Transverse colon (tissue), 4 donors: ENCODE data around the gene MIF. TPM values are rescaled to one million over a fixed set of nuclear protein-coding genes. Genes with fewer than 3 reads are reported as not detected.
"Not testable (repeated sequence)": the region's sequence is repeated elsewhere in the genome, so short reads cannot be mapped to it uniquely, and the experiment has no call there.

Source experiments
- DNase-seq: peaks from one replicate; pipeline ENCODE4 v3.0.0-alpha.2; 2019
- H3K27ac ChIP-seq, 4 donors: fragments of 200-600 bp; sonication (generic); 2 replicates each; pipeline ENCODE4 v1.5.1; 2016 to 2018; ENCODE audit warnings: inconsistent platforms in 4 of 4
- H3K27me3 ChIP-seq: fragments of 200-600 bp; sonication (generic); 2 replicates; pipeline ENCODE4 v1.5.1; 2017; ENCODE audit warnings: inconsistent platforms
- H3K36me3 ChIP-seq, 4 donors: fragments of 200-600 bp; sonication (generic); 2 replicates each; pipeline ENCODE4 v1.5.1; 2017 to 2019; ENCODE audit warnings: inconsistent platforms in 4 of 4
- H3K4me1 ChIP-seq, 4 donors: fragments of 200-600 bp; sonication (generic); 2 replicates each; pipeline ENCODE4 v1.5.1; 2017 to 2020; ENCODE audit warnings: inconsistent platforms in 4 of 4
- H3K4me3 ChIP-seq, 4 donors: fragments of 200-600 bp; sonication (generic); 1 replicate in 1 of 4; 2 replicates in 3 of 4; pipeline versions ENCODE4 v1.5.1 to v1.6.1; 2017 to 2019; ENCODE audit warnings: inconsistent platforms in 4 of 4
- H3K9me3 ChIP-seq, 2 donors: fragments of 200-600 bp; sonication (generic); 2 replicates each; pipeline ENCODE4 v1.5.1; 2017 to 2019; ENCODE audit warnings: inconsistent platforms in 2 of 2
- EP300 ChIP-seq: sonication (generic); formaldehyde crosslinking; IDR thresholded peaks from one replicate; pipeline ENCODE4 v1.6.1; 2017; ENCODE audit warnings: antibody characterized with exemption, low read depth
- POLR2A ChIP-seq: fragments of 450-650 bp; IDR thresholded peaks from one replicate; pipeline ENCODE4 v1.6.1; 2016; ENCODE audit warnings: antibody characterized with exemption, mild to moderate bottlenecking, moderate library complexity
- POLR2AphosphoS5 ChIP-seq, 3 donors: sonication (generic); formaldehyde crosslinking; IDR thresholded peaks; one replicate each; pipeline ENCODE4 v1.6.1; 2016; ENCODE audit warnings: antibody characterized with exemption in 3 of 3
- WGBS, 2 donors: methylation state at CpG; one replicate each; pipeline ENCODE4 v1.1.5; 2018; ENCODE audit warnings: low coverage in 1 of 2; 5-methylcytosine and 5-hydroxymethylcytosine counted together
- in situ Hi-C, 4 donors: fragments of 200-750 bp; cut with MboI; loops; one replicate each; pipeline versions ENCODE4 v1.15.0 to v1.15.1; 2017; ENCODE audit warnings: low sequenced_read_pairs in 3 of 4, low pct_ligation_motif_present in 1 of 4, low pct_unique_long_range_greater_than_20kb in 1 of 4
- intact Hi-C: fragments of 100-400 bp; cut with DNase I; formaldehyde crosslinking; loops from one replicate; pipeline ENCODE4 v1.15.1; 2023; ENCODE audit warnings: low total_unique reads
- total RNA-seq, 4 donors: library from RNA; depleted of rRNA; stranded (reverse); fragments of >200 nt; gene quantifications; one replicate each; pipeline ENCODE4 v1.1.0, GENCODE V29; 2016
- TF ChIP-seq, protein P1 (sequence below), 5 experiments: fragments of 200-600 bp in 3 of 5; fragments of 450-650 bp in 2 of 5; sonication (generic) in 3 of 5; IDR thresholded peaks; 1 replicate in 2 of 5; 2 replicates in 3 of 5; pipeline ENCODE4 v1.5.1; 2016 to 2017; ENCODE audit warnings: antibody characterized with exemption in 5 of 5, inconsistent platforms in 3 of 5, mild to moderate bottlenecking in 2 of 5, moderate library complexity in 1 of 5

MIF gene
- total RNA-seq, 4 donors from 2014 or later: 123 to 210 (median 139) TPM

DNA sequence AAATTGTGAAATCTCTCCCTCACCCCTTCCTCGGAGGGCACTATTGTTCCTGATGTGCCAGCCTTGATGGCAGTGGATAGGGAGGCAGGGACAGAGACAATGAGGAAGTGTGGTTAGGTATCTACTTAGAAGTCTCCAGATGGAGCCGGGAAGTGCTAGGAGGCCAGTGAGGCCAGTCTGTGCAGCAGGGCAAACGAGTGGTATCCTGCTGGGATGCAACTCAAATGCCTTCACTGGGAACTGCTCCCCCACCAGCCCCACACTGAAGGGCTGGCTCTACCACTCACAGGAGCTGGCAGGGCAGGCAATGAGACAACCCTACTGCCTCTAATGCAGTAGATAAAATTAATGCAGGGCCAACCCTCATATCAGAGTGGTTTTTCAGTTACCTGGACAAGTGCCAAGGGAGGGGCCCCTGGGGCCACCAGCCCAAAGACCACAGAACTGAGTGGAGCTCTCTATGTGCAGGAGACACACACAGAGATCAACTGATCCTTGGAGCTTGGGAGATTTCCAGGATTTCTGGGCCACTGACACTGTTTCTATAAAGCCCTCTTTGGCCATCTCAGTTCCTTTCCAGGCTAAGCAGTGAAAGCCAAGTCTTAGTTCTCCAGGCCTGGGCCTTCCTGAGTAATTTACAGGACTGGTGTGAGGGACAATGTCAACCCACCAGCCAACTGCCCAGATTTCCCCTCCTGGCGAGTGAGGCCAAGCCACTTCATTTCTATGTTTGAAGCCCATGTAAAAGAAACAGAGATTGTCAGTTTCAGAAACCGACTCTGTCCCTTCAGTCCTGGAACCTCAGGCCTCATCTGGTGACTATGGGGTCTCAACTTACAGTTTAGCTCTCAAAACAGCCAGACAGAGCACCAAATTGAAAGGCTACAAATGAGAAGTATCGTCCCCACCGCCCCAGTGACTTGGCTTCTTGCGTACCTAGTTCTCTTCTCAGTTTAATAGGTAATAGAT, 4.1 kb downstream of the MIF start:
- in situ Hi-C loops (no loop called here), intact Hi-C loops (no loop called here)
- no peak overlapping the region for H3K4me3 ChIP-seq
- H3K27ac ChIP-seq: no peak overlapping the region
- DNase-seq: no peak
- 40 to 57% methylated on average over 1 to 8 of the region's 8 CpGs for WGBS, 2 donors
- H3K9me3 ChIP-seq: no peaks in the 10 kb centered on the region
- TF ChIP-seq, protein P1, sequence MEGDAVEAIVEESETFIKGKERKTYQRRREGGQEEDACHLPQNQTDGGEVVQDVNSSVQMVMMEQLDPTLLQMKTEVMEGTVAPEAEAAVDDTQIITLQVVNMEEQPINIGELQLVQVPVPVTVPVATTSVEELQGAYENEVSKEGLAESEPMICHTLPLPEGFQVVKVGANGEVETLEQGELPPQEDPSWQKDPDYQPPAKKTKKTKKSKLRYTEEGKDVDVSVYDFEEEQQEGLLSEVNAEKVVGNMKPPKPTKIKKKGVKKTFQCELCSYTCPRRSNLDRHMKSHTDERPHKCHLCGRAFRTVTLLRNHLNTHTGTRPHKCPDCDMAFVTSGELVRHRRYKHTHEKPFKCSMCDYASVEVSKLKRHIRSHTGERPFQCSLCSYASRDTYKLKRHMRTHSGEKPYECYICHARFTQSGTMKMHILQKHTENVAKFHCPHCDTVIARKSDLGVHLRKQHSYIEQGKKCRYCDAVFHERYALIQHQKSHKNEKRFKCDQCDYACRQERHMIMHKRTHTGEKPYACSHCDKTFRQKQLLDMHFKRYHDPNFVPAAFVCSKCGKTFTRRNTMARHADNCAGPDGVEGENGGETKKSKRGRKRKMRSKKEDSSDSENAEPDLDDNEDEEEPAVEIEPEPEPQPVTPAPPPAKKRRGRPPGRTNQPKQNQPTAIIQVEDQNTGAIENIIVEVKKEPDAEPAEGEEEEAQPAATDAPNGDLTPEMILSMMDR (IDR thresholded peaks at IDR 0.05): no peak
- TF ChIP-seq EP300 (no peak), POLR2A (no peak), POLR2AphosphoS5 (IDR thresholded peaks at IDR 0.05) (no peak)
- H3K4me1 ChIP-seq: peaks cover 4 to 26% (median 20%) of the 10 kb centered on the region in 4 donors
- peaks cover 0 to 11% (median 0%) of the 10 kb centered on the region in 4 donors for H3K36me3 ChIP-seq
- H3K27me3 ChIP-seq: no peaks in the 10 kb centered on the region

GRCh38 chr22:23899042-23899745, 5.0 kb downstream of the MIF start:
- Histone ChIP-seq H3K36me3 (peaks cover 0 to 11% (median 0%) of the 10 kb centered on the region in 4 donors), H3K27me3 (no peaks in the 10 kb centered on the region), H3K4me3 (no peak overlapping the region), H3K27ac (no peak overlapping the region), H3K9me3 (no peaks in the 10 kb centered on the region), H3K4me1 (peaks cover 4 to 18% (median 15%) of the 10 kb centered on the region in 4 donors)
- 80 to 84% methylated on average over 5 to 6 of the region's 6 CpGs for WGBS, 2 donors
- TF ChIP-seq POLR2AphosphoS5 (IDR thresholded peaks at IDR 0.05): no peak
- TF ChIP-seq, protein P1 (IDR thresholded peaks at IDR 0.05): no peak
- in situ Hi-C loops: no loop called here
- intact Hi-C loops: no loop called here
- DNase-seq: no peak

DNA sequence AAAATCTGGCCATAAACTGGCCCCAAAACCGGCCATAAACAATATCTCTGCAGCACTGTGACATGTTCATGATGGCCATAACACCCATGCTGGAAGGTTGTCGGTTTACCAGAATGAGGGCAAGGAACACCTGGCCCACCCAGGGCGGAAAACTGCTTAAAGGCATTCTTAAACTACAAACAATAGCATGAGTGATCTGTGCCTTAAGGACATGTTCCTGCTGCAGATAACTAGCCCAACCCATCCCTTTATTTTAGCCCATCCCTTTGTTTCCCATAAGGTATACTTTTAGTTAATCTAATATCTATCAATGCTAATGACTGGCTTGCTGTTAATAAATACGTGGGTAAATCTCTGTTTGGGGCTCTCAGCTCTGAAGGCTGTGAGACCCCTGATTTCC, 6.0 kb downstream of the MIF start:
- intact Hi-C loops, H3K9me3 ChIP-seq, in situ Hi-C loops, H3K27ac ChIP-seq, H3K27me3 ChIP-seq, H3K4me3 ChIP-seq, DNase-seq: not testable (repeated sequence)
- WGBS, 2 donors: 78 to 93% methylated on average over 1 to 4 of the region's 4 CpGs
- Histone ChIP-seq H3K4me1 (peaks cover 4 to 14% (median 10%) of the 10 kb centered on the region in 4 donors), H3K36me3 (peaks cover 0 to 11% (median 0%) of the 10 kb centered on the region in 4 donors)

DNA sequence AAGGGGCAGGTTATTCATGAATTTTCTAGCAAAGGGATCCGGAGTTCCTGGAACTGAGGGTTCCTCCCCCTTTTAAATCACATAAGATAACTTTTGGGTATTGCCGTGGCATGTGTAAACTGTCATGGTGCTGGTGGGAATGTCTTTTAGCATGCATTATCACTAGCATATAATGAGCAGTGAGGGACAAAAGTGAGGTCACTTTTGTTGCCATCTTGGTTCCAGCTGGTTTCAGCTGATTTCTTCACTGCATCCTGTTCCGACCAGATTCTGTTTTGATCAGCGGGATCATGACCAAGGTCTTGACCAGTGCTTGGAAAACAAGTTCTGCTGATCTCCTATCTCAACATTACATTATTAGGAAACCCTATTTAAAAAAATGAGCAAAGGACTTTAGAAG, 7.4 kb downstream of the MIF start:
- Histone ChIP-seq H3K27me3 (no peaks in the 10 kb centered on the region), H3K36me3 (peaks cover 0 to under 1% (median 0%) of the 10 kb centered on the region in 4 donors), H3K4me1 (peaks cover 0 to 3% (median 1%) of the 10 kb centered on the region in 4 donors), H3K4me3 (no peak overlapping the region), H3K9me3 (no peaks in the 10 kb centered on the region), H3K27ac (no peak overlapping the region)
- intact Hi-C loops: no loop called here
- TF ChIP-seq POLR2A: no peak
- no peak for TF ChIP-seq POLR2AphosphoS5 (IDR thresholded peaks at IDR 0.05)
- no peak for TF ChIP-seq EP300
- TF ChIP-seq, protein P1 (IDR thresholded peaks at IDR 0.05): no peak
- 83 to 90% methylated on average over 3 to 4 of the region's 4 CpGs for WGBS, 2 donors
- DNase-seq: no peak
- in situ Hi-C loops: no loop called here
